SKM-1 treated with dmso at 0.1 percent for 144 hours (cell line): Measurements from ENCODE around the gene SCO1.

Source experiments
- DNase-seq: peaks from one replicate; lab custom pipeline; 2025; ENCODE audit not compliant: unreplicated experiment; lab: John Stamatoyannopoulos, UW

Gene SCO1

GRCh38 chr17:10653987-10654386, 43.3 kb downstream of the SCO1 start:
- DNase-seq, result no peak

- DNase-seq, result no peak
Observed at GRCh38 chr17:10652984-10653659, 44.2 kb downstream of the SCO1 start.

GRCh38 chr17:10651927-10652326, 45.4 kb downstream of the SCO1 start:
- DNase-seq, result no peak

GRCh38 chr17:10649602-10650001, 47.7 kb downstream of the SCO1 start:
- DNase-seq, result no peak

GRCh38 chr17:10648956-10649355, 48.4 kb downstream of the SCO1 start:
- no peak for DNase-seq

GRCh38 chr17:10648381-10648780, 49.0 kb downstream of the SCO1 start:
- DNase-seq, result no peak

- peak; percentile 31 for DNase-seq
Observed at GRCh38 chr17:10646392-10646990, 50.8 kb downstream of the SCO1 start.

GRCh38 chr17:10640475-10640874, 56.9 kb downstream of the SCO1 start:
- no peak for DNase-seq

GRCh38 chr17:10638151-10638550, 59.2 kb downstream of the SCO1 start:
- no peak for DNase-seq

- no peak for DNase-seq
Observed at GRCh38 chr17:10635290-10635689, 62.0 kb downstream of the SCO1 start.

- DNase-seq, result no peak
Observed at GRCh38 chr17:10633738-10634379, 63.5 kb downstream of the SCO1 start.

- DNase-seq, result no peak
Observed at GRCh38 chr17:10631701-10632100, 65.6 kb downstream of the SCO1 start.

GRCh38 chr17:10631048-10631700, 66.2 kb downstream of the SCO1 start:
- no peak for DNase-seq

- no peak for DNase-seq
Observed at GRCh38 chr17:10629706-10630105, 67.6 kb downstream of the SCO1 start.

- DNase-seq, result no peak
Observed at GRCh38 chr17:10628756-10629155, 68.6 kb downstream of the SCO1 start.

- DNase-seq, result no peak
Observed at GRCh38 chr17:10626390-10626789, 70.9 kb downstream of the SCO1 start.

- no peak for DNase-seq
Observed at GRCh38 chr17:10624969-10625368, 72.4 kb downstream of the SCO1 start.

GRCh38 chr17:10623737-10624338, 73.5 kb downstream of the SCO1 start:
- DNase-seq, result no peak

- no peak for DNase-seq
Observed at GRCh38 chr17:10622617-10623485, 74.5 kb downstream of the SCO1 start.
